ENCODE results near the gene ALS2. TPM values are rescaled to one million over a fixed set of nuclear protein-coding genes. Genes with fewer than 3 reads are reported as not detected.

Gene ALS2
- total RNA-seq, 2 donors from 2014 or later = 9.9 to 12.2 TPM

DNA sequence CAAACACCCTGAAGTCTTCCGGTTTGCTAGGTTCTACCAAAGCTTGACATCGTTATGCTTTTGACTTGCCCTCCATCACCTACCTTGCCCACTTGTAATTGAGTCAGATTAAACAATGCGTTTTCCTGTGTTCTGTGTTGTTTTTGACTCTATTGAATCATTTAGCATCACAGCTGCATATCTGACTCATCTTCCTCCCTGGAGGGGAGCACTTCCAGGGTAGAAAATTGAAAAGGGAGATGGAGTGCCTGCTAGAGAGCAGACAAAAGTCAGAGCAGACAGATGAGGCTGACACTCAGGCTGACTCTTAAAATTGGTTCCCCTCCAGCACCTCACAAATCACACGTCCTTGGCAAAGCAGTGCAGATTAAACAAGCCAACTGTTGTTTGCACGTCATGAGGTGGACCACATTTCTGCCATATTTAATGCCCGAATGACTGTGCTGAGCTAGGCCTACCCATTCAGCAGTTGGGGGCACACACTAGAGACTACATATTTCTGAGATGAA lies 84.5 kb downstream of the ALS2 start:
- intact Hi-C loops (cut with DNase I) = no loop called here
- 42 to 47% methylated on average over 6 of the region's 6 CpGs for WGBS, 2 donors

DNA sequence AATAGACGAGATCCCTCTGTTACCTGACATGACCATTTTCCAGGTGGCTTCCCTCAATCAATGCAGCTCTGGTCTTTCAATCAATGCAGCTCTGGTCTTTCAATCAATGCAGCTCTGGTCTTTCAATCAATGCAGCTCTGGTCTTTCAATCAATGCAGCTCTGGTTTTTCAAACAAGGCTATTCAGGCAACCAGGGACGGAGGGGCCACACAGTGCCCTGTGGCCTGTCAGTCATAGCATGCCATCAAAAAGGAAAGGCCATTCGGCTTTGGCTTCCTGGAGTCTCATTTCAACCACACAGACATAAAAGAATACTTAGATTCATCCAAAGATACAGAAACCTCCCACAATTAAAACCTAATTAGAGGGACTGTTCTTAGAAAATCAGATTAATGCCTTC lies 95.6 kb downstream of the ALS2 start:
- Histone ChIP-seq H3K36me3 (replicated peaks in 1 of 2; ENCODE audit: insufficient read depth in 1 of 2, low read depth in 2 of 2) (no peaks in the 10 kb centered on the region), H3K9me3 (no peaks in the 10 kb centered on the region), H3K4me1 (no peaks in the 10 kb centered on the region), H3K27me3 (no peaks in the 10 kb centered on the region), H3K27ac (no peak overlapping the region), H3K4me3 (no peak overlapping the region)
- ATAC-seq (no peak), DNase-seq (no peak)
- WGBS, 2 donors = 73 to 89% methylated on average over 3 of the region's 3 CpGs
- intact Hi-C loops (cut with DNase I) = no loop called here
- TF ChIP-seq, protein P1, sequence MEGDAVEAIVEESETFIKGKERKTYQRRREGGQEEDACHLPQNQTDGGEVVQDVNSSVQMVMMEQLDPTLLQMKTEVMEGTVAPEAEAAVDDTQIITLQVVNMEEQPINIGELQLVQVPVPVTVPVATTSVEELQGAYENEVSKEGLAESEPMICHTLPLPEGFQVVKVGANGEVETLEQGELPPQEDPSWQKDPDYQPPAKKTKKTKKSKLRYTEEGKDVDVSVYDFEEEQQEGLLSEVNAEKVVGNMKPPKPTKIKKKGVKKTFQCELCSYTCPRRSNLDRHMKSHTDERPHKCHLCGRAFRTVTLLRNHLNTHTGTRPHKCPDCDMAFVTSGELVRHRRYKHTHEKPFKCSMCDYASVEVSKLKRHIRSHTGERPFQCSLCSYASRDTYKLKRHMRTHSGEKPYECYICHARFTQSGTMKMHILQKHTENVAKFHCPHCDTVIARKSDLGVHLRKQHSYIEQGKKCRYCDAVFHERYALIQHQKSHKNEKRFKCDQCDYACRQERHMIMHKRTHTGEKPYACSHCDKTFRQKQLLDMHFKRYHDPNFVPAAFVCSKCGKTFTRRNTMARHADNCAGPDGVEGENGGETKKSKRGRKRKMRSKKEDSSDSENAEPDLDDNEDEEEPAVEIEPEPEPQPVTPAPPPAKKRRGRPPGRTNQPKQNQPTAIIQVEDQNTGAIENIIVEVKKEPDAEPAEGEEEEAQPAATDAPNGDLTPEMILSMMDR (IDR thresholded peaks at IDR 0.05) = no peak
- TF ChIP-seq POLR2A (IDR thresholded peaks at IDR 0.05) = no peak

More for the DNA sequence above, 84.5 kb downstream of the ALS2 start:
- Histone ChIP-seq H3K36me3 (replicated peaks in 1 of 2; ENCODE audit: insufficient read depth in 1 of 2, low read depth in 2 of 2) (peaks cover 0 to 1% of the 10 kb centered on the region in 2 donors), H3K27ac (no peak overlapping the region), H3K4me1 (peaks cover 3% of the 10 kb centered on the region), H3K9me3 (no peaks in the 10 kb centered on the region), H3K27me3 (no peaks in the 10 kb centered on the region), H3K4me3 (no peak overlapping the region)
- ATAC-seq = no peak
- TF ChIP-seq, protein P1 (IDR thresholded peaks at IDR 0.05) = no peak
- TF ChIP-seq POLR2A (IDR thresholded peaks at IDR 0.05) = no peak
- peak in 1 of 4 donors; percentile 5 for DNase-seq

DNA sequence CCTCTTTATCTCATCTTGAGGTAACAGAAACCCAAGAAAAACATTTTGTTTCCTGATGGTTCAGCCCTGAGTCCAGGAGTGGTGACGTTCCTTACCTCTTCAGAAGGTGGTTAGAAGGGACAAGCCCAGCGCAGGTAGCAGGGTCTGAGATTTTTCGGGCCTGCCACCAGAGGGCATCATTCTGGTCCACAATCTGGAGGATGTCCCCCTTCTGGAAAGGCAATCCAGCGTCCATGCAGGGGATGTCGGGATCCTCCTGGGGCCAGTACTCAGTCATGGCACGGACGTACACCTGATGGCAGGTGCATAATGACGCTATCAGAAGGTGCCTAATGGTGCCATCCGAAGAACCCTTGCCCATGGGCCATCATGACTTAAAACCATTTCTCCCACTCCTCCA lies 100.0 kb downstream of the ALS2 start:
- no peaks in the 10 kb centered on the region for H3K4me1 ChIP-seq
- H3K9me3 ChIP-seq = no peaks in the 10 kb centered on the region
- intact Hi-C loops (cut with DNase I) = no loop called here
- DNase-seq = peak in 2 of 4 donors; percentile 7 to 11
- no peak overlapping the region for H3K27ac ChIP-seq
- WGBS, 2 donors = 46 to 48% methylated on average over 4 to 9 of the region's 9 CpGs
- H3K36me3 ChIP-seq (replicated peaks in 1 of 2; ENCODE audit: insufficient read depth in 1 of 2, low read depth in 2 of 2) = no peaks in the 10 kb centered on the region
- no peak overlapping the region for H3K4me3 ChIP-seq
- no peak for ATAC-seq
- H3K27me3 ChIP-seq = no peaks in the 10 kb centered on the region
- no peak for TF ChIP-seq POLR2A (IDR thresholded peaks at IDR 0.05)
- TF ChIP-seq, protein P1 (IDR thresholded peaks at IDR 0.05) = peak in 4 of 7 experiments; percentile 8 to 22 (median 16)

DNA sequence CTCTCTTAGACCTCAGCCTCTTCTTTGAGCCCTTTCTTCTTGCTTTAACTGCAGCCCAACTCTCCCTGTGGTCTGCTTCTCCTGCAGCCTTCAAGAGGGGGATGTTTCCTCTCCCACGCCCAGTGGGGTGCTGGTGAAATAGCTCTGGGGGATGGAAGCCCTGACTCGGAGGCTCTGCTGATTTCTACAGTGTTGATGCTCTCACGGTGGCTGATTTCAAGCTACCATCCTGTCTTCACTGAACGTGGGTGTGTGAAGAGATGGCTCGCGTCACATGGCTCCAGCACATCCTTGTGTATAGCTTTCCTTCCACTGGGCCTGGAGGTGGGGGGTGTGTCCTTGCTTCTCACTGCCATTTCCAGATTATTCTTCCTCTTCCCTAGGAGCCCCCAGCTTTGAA lies 102.3 kb downstream of the ALS2 start:
- no peak overlapping the region for H3K27ac ChIP-seq
- no peak for ATAC-seq
- no peaks in the 10 kb centered on the region for H3K9me3 ChIP-seq
- no peaks in the 10 kb centered on the region for H3K27me3 ChIP-seq
- DNase-seq = no peak
- H3K4me3 ChIP-seq = no peak overlapping the region
- no peaks in the 10 kb centered on the region for H3K36me3 ChIP-seq (replicated peaks in 1 of 2; ENCODE audit: insufficient read depth in 1 of 2, low read depth in 2 of 2)
- H3K4me1 ChIP-seq = no peaks in the 10 kb centered on the region
- 60 to 92% methylated on average over 3 to 6 of the region's 6 CpGs for WGBS, 2 donors
- no peak for TF ChIP-seq POLR2A (IDR thresholded peaks at IDR 0.05)
- TF ChIP-seq, protein P1 (IDR thresholded peaks at IDR 0.05) = no peak
- intact Hi-C loops (cut with DNase I) = no loop called here

DNA sequence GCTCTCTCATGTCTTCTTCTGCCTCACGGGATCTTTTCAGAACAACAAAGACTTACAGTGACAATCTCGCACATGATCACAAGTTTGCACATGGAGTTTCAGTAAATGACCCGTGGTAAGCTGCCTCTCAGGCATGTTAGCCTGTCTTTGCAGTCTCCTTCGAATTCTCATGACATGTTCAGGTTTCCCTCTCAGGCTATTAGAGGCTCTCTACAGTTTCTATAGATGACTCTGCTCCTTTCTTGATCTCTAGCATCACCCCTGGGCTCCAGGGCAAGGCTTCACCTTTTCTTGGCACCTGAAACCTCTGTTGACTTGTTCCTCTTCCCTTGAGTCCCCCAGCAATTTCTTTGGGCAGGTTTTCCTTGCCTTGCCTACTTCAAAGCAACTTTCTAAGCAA lies 105.3 kb downstream of the ALS2 start:
- Histone ChIP-seq H3K27ac (no peak overlapping the region), H3K36me3 (replicated peaks in 1 of 2; ENCODE audit: insufficient read depth in 1 of 2, low read depth in 2 of 2) (no peaks in the 10 kb centered on the region), H3K9me3 (no peaks in the 10 kb centered on the region), H3K4me1 (no peaks in the 10 kb centered on the region), H3K4me3 (no peak overlapping the region), H3K27me3 (no peaks in the 10 kb centered on the region)
- ATAC-seq (no peak), DNase-seq (no peak)
- WGBS, 2 donors = 59 to 69% methylated on average over 4 of the region's 4 CpGs
- intact Hi-C loops (cut with DNase I) = no loop called here
- TF ChIP-seq, protein P1 (IDR thresholded peaks at IDR 0.05) = no peak
- TF ChIP-seq POLR2A (IDR thresholded peaks at IDR 0.05) = no peak

All from body of pancreas (tissue), 4 donors.